Parathyroid adenoma (tissue), 2 donors: Measurements from ENCODE around the gene SULT1A1.
"Not testable (repeated sequence)": the region's sequence is repeated elsewhere in the genome, so short reads cannot be mapped to it uniquely, and the experiment has no call there.

Experiments
- H2AFZ ChIP-seq: fragments of 300-600 bp; sonication (generic); one replicate; pipeline ENCODE4 v1.7.0; 2017; ENCODE audit warnings: antibody characterized with exemption, mild to moderate bottlenecking
- H3K27ac ChIP-seq: fragments of 300-600 bp; sonication (generic); one replicate; pipeline ENCODE4 v1.7.0; 2017
- H3K27me3 ChIP-seq: fragments of 300-600 bp; sonication (generic); one replicate; pipeline ENCODE4 v1.7.0; 2017; ENCODE audit warnings: low read length; ENCODE audit not compliant: control insufficient read depth, insufficient read depth
- H3K36me3 ChIP-seq: fragments of 300-600 bp; sonication (generic); one replicate; pipeline ENCODE4 v1.7.0; 2017; ENCODE audit warnings: low read length; ENCODE audit not compliant: control insufficient read depth, insufficient read depth
- H3K4me1 ChIP-seq: fragments of 300-600 bp; sonication (generic); one replicate; pipeline ENCODE4 v1.7.0; 2017; ENCODE audit warnings: control low read depth
- H3K4me2 ChIP-seq: fragments of 300-600 bp; sonication (generic); one replicate; pipeline ENCODE4 v1.7.0; 2017; ENCODE audit warnings: low read length
- H3K4me3 ChIP-seq: fragments of 300-600 bp; sonication (generic); one replicate; pipeline ENCODE4 v1.7.0; 2017; ENCODE audit warnings: low read depth, low read length
- H3K79me2 ChIP-seq: fragments of 300-600 bp; sonication (generic); one replicate; pipeline ENCODE4 v1.7.0; 2017; ENCODE audit warnings: control low read depth
- H3K9ac ChIP-seq: fragments of 300-600 bp; sonication (generic); one replicate; pipeline ENCODE4 v1.7.0; 2017; ENCODE audit warnings: mild to moderate bottlenecking
- H3K9me3 ChIP-seq: fragments of 300-600 bp; sonication (generic); one replicate; pipeline ENCODE4 v1.7.0; 2017; ENCODE audit warnings: low read length; ENCODE audit not compliant: control insufficient read depth
- CTCF ChIP-seq: fragments of 300-600 bp; sonication (generic); IDR thresholded peaks from one replicate; pipeline ENCODE4 v1.7.0; 2017; ENCODE audit warnings: antibody characterized with exemption, mild to moderate bottlenecking
- donor health status: primary hyperparathyroidism.

Gene SULT1A1

GRCh38 chr16:28623172-28623711 is 13.4 kb upstream of the SULT1A1 start:
- Histone ChIP-seq H2AFZ (peak overlapping the region; percentile 96), H3K9me3 (no peaks in the 10 kb centered on the region), H3K27ac (peak overlapping the region; percentile 70), H3K9ac (no peak overlapping the region), H3K79me2 (no peaks in the 10 kb centered on the region), H3K4me3 (peak overlapping the region; percentile 55), H3K4me1 (peaks cover 2% of the 10 kb centered on the region), H3K4me2 (peak overlapping the region; percentile 81), H3K36me3 (no peaks in the 10 kb centered on the region), H3K27me3 (no peaks in the 10 kb centered on the region)
- TF ChIP-seq CTCF: no peak

DNA sequence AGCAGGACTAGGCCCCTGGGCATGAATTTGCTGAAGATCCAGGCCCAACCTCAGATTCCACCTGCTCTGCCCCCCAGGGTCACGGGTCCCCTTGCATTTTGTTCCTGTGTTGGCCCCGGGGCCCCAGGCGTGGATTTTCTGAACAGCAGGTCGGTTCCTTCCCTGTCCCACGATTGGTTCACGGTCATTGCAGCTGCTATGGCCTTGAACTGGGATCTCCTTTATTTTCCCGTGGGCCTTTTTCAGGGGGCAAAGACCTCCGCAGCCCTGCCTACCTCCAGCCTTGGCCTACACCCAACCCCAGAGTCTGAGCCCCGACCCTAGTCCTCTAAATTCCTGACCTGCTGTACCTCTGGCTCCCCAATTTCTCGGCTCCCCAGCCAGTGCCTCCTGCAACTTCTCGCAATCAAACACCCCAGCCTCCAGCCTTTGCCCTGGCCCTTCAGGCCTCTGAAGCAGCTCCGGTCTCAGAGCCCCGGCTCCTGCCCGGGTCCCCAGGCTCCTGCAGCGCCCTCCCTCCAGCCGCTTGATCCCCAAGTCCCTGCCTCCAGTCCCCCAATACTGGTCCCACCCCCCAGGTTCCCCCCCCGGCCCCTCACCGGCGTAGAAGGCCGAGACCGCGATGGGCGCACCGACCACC is 12.8 kb upstream of the SULT1A1 start:
- peak overlapping the region; percentile 96 for H2AFZ ChIP-seq
- not testable (repeated sequence) for H3K9ac ChIP-seq, H3K4me1 ChIP-seq, H3K79me2 ChIP-seq, H3K27me3 ChIP-seq, H3K9me3 ChIP-seq, H3K36me3 ChIP-seq
- H3K27ac ChIP-seq: peak overlapping the region; percentile 70
- H3K4me3 ChIP-seq: peak overlapping the region; percentile 55
- peak overlapping the region; percentile 81 for H3K4me2 ChIP-seq

- no peaks in the 10 kb centered on the region for H3K27me3 ChIP-seq
- no peak overlapping the region for H2AFZ ChIP-seq
- no peaks in the 10 kb centered on the region for H3K79me2 ChIP-seq
- TF ChIP-seq CTCF: no peak
- no peak overlapping the region for H3K27ac ChIP-seq
- H3K9me3 ChIP-seq: no peaks in the 10 kb centered on the region
- H3K4me2 ChIP-seq: no peak overlapping the region
- no peak overlapping the region for H3K4me3 ChIP-seq
- H3K4me1 ChIP-seq: peaks cover 2% of the 10 kb centered on the region
- no peaks in the 10 kb centered on the region for H3K36me3 ChIP-seq
- no peak overlapping the region for H3K9ac ChIP-seq
Measured at GRCh38 chr16:28621481-28622155, 11.8 kb upstream of the SULT1A1 start.

DNA sequence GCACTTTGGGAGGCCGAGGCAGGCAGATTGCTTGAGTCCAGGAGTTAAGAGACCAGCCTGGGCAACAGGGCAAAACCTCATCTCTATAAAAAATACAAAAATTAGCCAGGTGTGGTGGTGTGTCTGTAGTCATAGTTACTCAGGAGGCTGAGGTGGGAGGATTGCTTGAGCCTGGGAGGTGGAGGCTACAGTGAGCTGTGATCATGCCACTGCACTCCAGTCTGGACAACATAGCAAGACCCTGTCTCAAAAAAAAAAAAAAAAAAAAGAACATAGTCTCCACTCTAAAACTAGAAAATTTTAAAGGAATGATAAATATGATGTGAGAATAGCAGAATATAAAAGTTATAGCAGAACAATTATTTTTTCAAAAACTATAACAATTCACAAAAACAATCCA is 10.5 kb upstream of the SULT1A1 start:
- not testable (repeated sequence) for H3K9me3 ChIP-seq, H3K36me3 ChIP-seq, H3K27me3 ChIP-seq, H3K79me2 ChIP-seq, H3K4me3 ChIP-seq, H3K9ac ChIP-seq, H3K4me1 ChIP-seq, H3K27ac ChIP-seq, H2AFZ ChIP-seq, H3K4me2 ChIP-seq

DNA sequence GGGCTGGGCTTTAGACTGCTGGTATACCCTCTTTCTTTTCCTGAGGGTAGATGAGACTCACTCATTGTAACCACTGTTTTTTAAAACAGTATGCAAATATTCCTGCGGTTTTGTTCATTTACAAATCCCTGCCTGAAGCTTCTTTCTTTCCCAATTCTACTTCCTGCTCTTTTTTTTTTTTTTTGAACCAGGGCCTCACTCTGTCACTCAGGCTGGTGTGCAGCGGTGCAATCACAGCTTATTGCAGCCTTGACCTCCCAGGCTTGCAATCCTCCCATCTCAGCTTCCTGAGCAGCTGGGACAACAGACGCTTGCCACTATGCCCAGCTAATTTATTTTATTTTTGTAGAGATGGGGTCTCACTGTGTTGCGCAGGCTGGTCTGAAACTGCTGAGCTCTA is 8.0 kb upstream of the SULT1A1 start:
- TF ChIP-seq CTCF: no peak
- Histone ChIP-seq H3K9me3 (no peaks in the 10 kb centered on the region), H3K79me2 (no peaks in the 10 kb centered on the region), H3K36me3 (no peaks in the 10 kb centered on the region), H3K27ac (no peak overlapping the region), H3K27me3 (no peaks in the 10 kb centered on the region), H3K4me2 (no peak overlapping the region), H3K4me1 (peaks cover 2% of the 10 kb centered on the region), H3K9ac (no peak overlapping the region), H2AFZ (no peak overlapping the region), H3K4me3 (no peak overlapping the region)
